AG04449 (cell line): ENCODE results near the gene MLLT10.
"Not testable (repeated sequence)": the region's sequence is repeated elsewhere in the genome, so short reads cannot be mapped to it uniquely, and the experiment has no call there.

Experiments
- CTCF ChIA-PET: fragments of 350-600 bp; formaldehyde crosslinking; extraction: SDS; loops from one replicate; lab custom pipeline; 2021; ENCODE audit warnings: antibody characterized with exemption; lab: Yijun Ruan, JAX
- POLR2A ChIA-PET: fragments of 400-600, 350-600 bp; formaldehyde crosslinking; extraction: SDS; loops from one replicate; lab custom pipeline; 2020; ENCODE audit warnings: antibody characterized with exemption, inconsistent platforms; lab: Yijun Ruan, JAX
- DNase-seq: peaks from one replicate; pipeline ENCODE4 v3.0.0-alpha.2; 2010; ENCODE audit warnings: low read depth, low spot score
- H3K4me3 ChIP-seq: 2 replicates; pipeline ENCODE4 v1.5.1; 2011; ENCODE audit warnings: low read depth, mild to moderate bottlenecking, control low read depth, low read length
- CTCF ChIP-seq: IDR thresholded peaks from one replicate; pipeline ENCODE4 v1.5.1; 2011; ENCODE audit warnings: mild to moderate bottlenecking, moderate library complexity, low read length, control low read depth, inconsistent platforms; ENCODE audit not compliant: insufficient read depth; ENCODE audit errors: missing control alignments

Gene MLLT10

GRCh38 chr10:21715531-21716195, 181.6 kb downstream of the MLLT10 start:
- ChIA-PET POLR2A (interaction anchor here (0.7 kb wide), 1 partner anchor 166 kb away, joined by 3 read pairs; no protein-coding TSS in a partner anchor), CTCF (no interaction called here)
- no peak for DNase-seq
- H3K4me3 ChIP-seq: no peak overlapping the region
- no peak for TF ChIP-seq CTCF

GRCh38 chr10:21717437-21718054, 183.5 kb downstream of the MLLT10 start:
- DNase-seq, CTCF ChIA-PET, POLR2A ChIA-PET: not testable (repeated sequence)

GRCh38 chr10:21719502-21719901, 185.5 kb downstream of the MLLT10 start:
- no peak for DNase-seq
- no peak overlapping the region for H3K4me3 ChIP-seq
- no peak for TF ChIP-seq CTCF
- ChIA-PET CTCF (interaction anchor here (2.8 kb wide), 1 partner anchor 12 kb away, joined by 17 read pairs; no protein-coding TSS in a partner anchor), POLR2A (no interaction called here)

More at GRCh38 chr10:21717437-21718054, 183.5 kb downstream of the MLLT10 start:
- not testable (repeated sequence) for H3K4me3 ChIP-seq

- TF ChIP-seq CTCF: no peak
Observed at GRCh38 chr10:21720090-21720489, 186.1 kb downstream of the MLLT10 start.

GRCh38 chr10:21721000-21721665, 187.1 kb downstream of the MLLT10 start:
- ChIA-PET POLR2A (no interaction called here), CTCF (interaction anchor here (0.8 to 2.8 kb wide), 3 partner anchors 11 to 441 kb away, joined by 3 to 17 read pairs (median 5); no protein-coding TSS in a partner anchor)
- no peak for DNase-seq
- H3K4me3 ChIP-seq: no peak overlapping the region
- TF ChIP-seq CTCF: no peak

More at GRCh38 chr10:21720090-21720489, 186.1 kb downstream of the MLLT10 start:
- CTCF ChIA-PET: interaction anchor here (2.8 kb wide), 1 partner anchor 12 kb away, joined by 17 read pairs; no protein-coding TSS in a partner anchor
- POLR2A ChIA-PET: no interaction called here
- DNase-seq: no peak
- no peak overlapping the region for H3K4me3 ChIP-seq

GRCh38 chr10:21722209-21722608, 188.2 kb downstream of the MLLT10 start:
- H3K4me3 ChIP-seq: no peak overlapping the region
- no peak for DNase-seq
- CTCF ChIA-PET: interaction anchor here (1.3 to 3.1 kb wide), 3 partner anchors 9 to 443 kb away, joined by 5 to 17 read pairs (median 16); no protein-coding TSS in a partner anchor
- no peak for TF ChIP-seq CTCF
- POLR2A ChIA-PET: interaction anchor here (0.6 kb wide), 1 partner anchor 408 kb away, joined by 3 read pairs; no protein-coding TSS in a partner anchor
